Measurements from ENCODE around the gene C16orf78. TPM values are rescaled to one million over a fixed set of nuclear protein-coding genes. Genes with fewer than 3 reads are reported as not detected.

Gene C16orf78, protein sequence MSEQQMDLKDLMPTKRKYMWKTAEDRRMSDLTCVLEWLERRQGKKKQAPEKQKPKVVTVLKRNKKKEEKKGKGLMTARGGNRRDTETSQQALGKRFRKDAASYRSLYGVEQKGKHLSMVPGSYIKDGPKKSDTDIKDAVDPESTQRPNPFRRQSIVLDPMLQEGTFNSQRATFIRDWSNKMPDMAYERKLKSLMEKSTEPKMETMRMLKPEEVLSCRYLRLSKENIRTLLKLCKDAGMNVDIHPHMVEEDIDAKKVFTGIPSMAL
- total RNA-seq: not detected

DNA sequence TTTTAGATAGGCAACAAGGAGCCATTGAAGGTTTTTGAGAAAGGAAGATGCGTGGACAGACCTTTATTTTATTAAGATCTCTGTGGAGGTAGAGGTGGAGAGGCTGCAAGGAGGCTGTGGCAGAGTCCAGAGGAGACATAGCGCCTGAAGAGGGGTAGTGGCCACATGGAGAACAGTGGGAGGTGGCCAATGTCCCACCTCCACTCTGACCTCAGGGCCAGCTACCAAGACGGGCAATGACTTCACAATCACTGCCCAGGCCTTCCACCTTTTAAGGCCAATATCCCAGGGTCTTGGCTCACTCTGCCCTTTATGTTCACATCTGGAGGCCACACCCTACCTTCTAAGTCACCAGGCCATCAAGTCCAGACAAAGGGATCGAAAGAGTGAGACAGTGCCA lies at the start of gene C16orf78:
TSS of gene C16orf78 (plus strand) at position 301 of the 400 bp plus-strand sequence. CDS start 136 bp downstream, outside the sequence.
- no peak for ATAC-seq (replicated peaks)
- Mint-ChIP-seq H3K36me3 (ENCODE audit: low read depth) (no peaks in the 10 kb centered on the region), H3K27me3 (peaks cover 7% of the 10 kb centered on the region), H3K27ac (no peak within 1 kb of the TSS), H3K4me3 (no peak within 1 kb of the TSS), H3K4me1 (no peaks in the 10 kb centered on the region), H3K9me3 (peaks cover 7% of the 10 kb centered on the region)

DNA sequence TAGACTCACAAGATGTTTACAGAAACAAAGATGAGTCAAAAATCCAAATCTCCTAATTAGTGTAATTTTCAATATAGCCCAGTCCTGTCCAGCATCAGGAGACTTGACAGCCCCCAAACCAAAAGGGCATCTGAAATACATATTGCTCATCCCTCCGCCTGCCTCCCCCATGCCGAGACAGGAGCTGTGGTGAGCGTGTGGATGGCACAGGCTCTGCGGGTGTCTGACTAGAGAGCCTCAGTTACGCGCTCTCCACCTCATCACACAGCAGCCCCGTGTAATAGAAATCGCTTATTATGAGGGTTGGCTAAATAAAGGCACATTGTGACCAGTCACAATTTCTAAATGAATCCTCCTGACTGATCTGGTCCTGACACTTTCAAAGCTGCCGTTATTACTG lies 48.9 kb upstream of the C16orf78 start:
- H3K27me3 Mint-ChIP-seq: peaks cover 3% of the 10 kb centered on the region
- H3K36me3 Mint-ChIP-seq (ENCODE audit: low read depth): no peaks in the 10 kb centered on the region

DNA sequence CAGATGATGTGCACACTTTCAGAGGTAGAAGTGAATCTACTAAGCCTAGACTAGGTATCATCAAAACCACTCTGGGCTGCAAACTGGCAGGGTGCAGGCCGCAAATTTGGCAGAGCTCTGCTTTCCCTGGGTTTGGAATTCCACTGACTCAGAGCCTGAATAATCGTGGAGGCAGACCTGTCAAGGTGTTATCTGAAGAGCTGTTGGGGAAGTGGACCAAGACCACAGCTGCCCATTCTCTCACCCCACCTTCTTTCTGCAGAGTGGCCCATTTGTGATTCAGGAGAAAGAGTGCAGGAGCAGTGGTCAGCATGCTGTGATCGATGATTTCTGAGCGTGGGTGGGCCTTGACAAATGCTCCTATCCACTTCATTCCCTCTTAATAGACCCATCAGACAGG lies 46.1 kb upstream of the C16orf78 start:
- ATAC-seq (replicated peaks): no peak
- no peak overlapping the region for H3K27ac Mint-ChIP-seq

More for the DNA sequence above, 48.9 kb upstream of the C16orf78 start:
- ATAC-seq (replicated peaks): no peak
- H3K4me1 Mint-ChIP-seq: no peaks in the 10 kb centered on the region
- H3K27ac Mint-ChIP-seq: no peak overlapping the region
- H3K4me3 Mint-ChIP-seq: no peak overlapping the region
- H3K9me3 Mint-ChIP-seq: no peaks in the 10 kb centered on the region

DNA sequence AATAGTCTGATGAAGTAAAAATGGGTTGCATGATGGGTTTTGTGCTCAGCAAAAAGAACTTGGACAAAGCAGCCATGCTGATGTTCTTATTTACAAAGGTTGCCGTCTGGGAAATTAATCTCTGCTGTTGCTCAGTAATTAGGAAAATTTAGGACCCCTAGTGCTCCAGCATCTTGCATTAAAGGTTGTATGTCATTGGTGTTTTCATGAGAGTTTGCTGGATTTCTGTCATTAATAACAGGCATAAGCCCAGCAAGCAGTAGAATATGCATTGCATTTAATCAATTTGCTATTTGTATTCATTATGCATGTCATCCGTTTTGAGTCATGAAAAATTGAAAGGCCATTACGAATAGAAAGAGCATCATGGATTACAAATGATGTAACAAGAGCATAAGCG lies 45.3 kb upstream of the C16orf78 start:
- H3K4me3 Mint-ChIP-seq: no peak overlapping the region
- H3K36me3 Mint-ChIP-seq (ENCODE audit: low read depth): no peaks in the 10 kb centered on the region
- no peaks in the 10 kb centered on the region for H3K9me3 Mint-ChIP-seq
- H3K27ac Mint-ChIP-seq: no peak overlapping the region
- H3K27me3 Mint-ChIP-seq: peaks cover 3% of the 10 kb centered on the region
- no peaks in the 10 kb centered on the region for H3K4me1 Mint-ChIP-seq
- ATAC-seq (replicated peaks): no peak

More for the DNA sequence above, 46.1 kb upstream of the C16orf78 start:
- Mint-ChIP-seq H3K4me1 (no peaks in the 10 kb centered on the region), H3K27me3 (peaks cover 3% of the 10 kb centered on the region), H3K9me3 (no peaks in the 10 kb centered on the region), H3K36me3 (ENCODE audit: low read depth) (no peaks in the 10 kb centered on the region), H3K4me3 (no peak overlapping the region)

DNA sequence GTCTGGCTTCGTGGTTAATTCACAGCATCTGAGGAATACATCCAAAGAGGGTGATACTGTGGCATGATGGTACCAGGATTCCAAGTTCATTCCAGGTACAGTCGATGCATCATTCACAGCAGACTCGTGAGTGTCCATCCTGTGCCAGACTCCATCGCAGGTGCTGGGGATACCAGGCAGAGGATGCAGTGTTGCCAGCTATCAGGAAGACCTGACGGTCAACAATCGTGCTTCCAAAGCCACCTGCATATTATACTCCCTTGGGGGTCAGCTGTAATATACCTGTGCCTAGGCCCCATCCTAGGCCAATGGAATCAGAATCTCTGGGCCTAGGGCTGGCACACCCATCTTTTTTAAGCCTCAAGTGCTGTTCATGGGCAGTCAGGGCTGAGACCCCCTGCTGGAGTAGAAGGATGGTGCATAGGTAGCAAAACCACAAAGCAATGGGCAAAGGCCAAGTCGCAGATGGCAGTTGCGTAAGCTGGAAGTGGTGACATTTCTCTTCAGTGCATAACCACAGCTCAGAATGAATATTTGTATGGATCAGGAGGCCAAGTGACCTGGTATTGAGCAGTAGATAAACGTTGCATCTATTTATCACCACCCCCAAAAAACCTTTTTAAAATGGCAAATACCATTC lies 42.9 kb upstream of the C16orf78 start:
- no peaks in the 10 kb centered on the region for H3K27me3 Mint-ChIP-seq
- H3K27ac Mint-ChIP-seq: no peak overlapping the region
- H3K4me1 Mint-ChIP-seq: no peaks in the 10 kb centered on the region
- no peak overlapping the region for H3K4me3 Mint-ChIP-seq
- no peak for ATAC-seq (replicated peaks)
- H3K9me3 Mint-ChIP-seq: no peaks in the 10 kb centered on the region
- no peaks in the 10 kb centered on the region for H3K36me3 Mint-ChIP-seq (ENCODE audit: low read depth)

DNA sequence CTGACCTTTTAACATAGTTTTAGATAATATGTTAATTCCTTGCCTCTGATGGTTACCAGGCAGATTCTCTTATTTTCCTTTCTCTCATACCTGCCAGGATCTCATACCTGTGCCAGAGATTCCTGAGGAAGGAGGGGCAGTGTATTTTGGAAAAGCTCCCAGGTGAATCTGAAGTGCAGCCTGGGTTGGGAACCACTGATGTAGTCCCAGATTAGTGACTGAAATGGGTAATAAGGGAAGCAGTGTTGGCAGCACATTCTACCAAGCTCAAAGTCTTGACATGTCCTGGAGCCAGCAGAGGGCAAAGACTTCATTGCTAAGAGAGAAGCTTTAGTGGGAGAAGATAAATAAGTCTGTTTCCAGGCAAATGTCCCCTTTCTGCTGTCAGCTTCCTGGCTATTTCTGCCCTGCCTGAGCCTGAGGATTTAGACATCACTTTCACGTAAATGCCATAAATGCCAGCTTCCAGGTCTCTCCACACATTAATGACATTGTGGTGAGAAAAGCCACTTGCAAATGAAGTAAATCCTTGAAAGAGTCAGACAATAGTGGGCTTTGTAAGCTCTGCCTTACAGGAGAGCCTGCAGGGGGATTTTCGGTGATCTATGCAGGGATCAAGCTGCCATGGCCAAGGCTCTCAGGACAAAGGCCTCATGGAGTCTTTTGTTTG lies 40.9 kb upstream of the C16orf78 start:
- Mint-ChIP-seq H3K4me1 (no peaks in the 10 kb centered on the region), H3K27ac (no peak overlapping the region), H3K9me3 (no peaks in the 10 kb centered on the region), H3K36me3 (ENCODE audit: low read depth) (no peaks in the 10 kb centered on the region), H3K4me3 (no peak overlapping the region), H3K27me3 (peaks cover 13% of the 10 kb centered on the region)
- ATAC-seq (replicated peaks): no peak

DNA sequence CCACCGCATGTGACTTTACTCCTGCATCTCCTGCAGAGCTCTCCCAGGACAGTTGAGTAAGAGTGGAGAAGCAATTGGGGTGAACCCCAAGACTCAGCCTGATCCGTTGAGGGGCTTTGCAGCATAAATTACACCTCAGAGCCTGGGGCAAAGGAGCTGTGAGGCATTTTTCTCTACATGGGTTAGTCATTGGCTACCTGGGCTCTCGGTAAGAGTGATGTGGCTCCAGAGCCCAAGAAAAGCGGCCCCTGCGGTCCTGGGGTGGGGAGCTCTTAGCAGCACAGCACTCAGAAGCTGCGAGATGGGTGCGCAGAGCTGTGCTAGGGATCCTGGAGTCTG lies 40.4 kb upstream of the C16orf78 start:
- ATAC-seq (replicated peaks): no peak
- Mint-ChIP-seq H3K27ac (no peak overlapping the region), H3K4me3 (no peak overlapping the region), H3K27me3 (peaks cover 14% of the 10 kb centered on the region), H3K4me1 (no peaks in the 10 kb centered on the region), H3K36me3 (ENCODE audit: low read depth) (no peaks in the 10 kb centered on the region), H3K9me3 (no peaks in the 10 kb centered on the region)

DNA sequence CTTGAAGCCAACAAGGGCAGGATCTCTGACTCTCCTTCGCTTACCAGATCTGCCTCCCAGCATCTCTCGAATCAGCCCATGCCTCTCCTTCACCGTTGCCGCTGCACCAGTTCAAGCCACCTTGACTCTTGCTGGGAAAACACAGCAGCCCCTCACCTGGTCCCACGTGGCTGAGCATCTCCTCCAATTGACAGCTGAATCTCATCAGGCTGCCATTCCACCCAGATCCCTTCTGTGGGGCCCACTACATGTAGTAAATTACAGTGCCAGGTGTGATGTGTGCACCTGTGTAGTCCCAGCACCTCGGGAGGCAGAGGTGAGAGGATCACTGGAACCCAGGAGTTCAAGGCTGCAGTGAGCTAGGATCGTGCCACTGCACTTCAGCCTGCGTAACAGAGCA lies 37.8 kb upstream of the C16orf78 start:
- H3K4me3 Mint-ChIP-seq: no peak overlapping the region
- H3K27me3 Mint-ChIP-seq: peaks cover 32% of the 10 kb centered on the region
- ATAC-seq (replicated peaks): no peak
- no peak overlapping the region for H3K27ac Mint-ChIP-seq
- H3K9me3 Mint-ChIP-seq: no peaks in the 10 kb centered on the region
- H3K4me1 Mint-ChIP-seq: no peaks in the 10 kb centered on the region
- no peaks in the 10 kb centered on the region for H3K36me3 Mint-ChIP-seq (ENCODE audit: low read depth)

DNA sequence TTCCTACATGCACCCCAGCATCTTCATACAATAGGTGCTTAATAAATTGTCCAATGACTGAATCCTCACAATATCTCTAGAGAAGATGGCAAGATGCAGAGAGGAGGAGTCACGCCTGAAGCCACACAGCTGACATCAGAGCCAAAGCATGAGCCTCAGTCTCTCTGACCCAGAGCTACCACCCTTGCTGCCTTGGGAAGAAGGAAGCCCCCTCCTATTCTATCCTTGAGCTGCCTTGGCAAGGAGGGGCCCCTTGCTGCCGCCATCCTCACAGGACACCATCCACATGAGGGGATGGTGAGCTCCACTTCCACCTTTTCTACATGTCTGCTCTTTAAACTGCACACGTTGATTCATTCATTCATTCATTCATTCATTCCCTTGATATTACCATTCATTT lies 37.0 kb upstream of the C16orf78 start:
- Mint-ChIP-seq H3K27me3 (peaks cover 33% of the 10 kb centered on the region), H3K9me3 (no peaks in the 10 kb centered on the region), H3K4me3 (no peak overlapping the region), H3K36me3 (ENCODE audit: low read depth) (no peaks in the 10 kb centered on the region), H3K4me1 (no peaks in the 10 kb centered on the region), H3K27ac (no peak overlapping the region)
- ATAC-seq (replicated peaks): no peak

DNA sequence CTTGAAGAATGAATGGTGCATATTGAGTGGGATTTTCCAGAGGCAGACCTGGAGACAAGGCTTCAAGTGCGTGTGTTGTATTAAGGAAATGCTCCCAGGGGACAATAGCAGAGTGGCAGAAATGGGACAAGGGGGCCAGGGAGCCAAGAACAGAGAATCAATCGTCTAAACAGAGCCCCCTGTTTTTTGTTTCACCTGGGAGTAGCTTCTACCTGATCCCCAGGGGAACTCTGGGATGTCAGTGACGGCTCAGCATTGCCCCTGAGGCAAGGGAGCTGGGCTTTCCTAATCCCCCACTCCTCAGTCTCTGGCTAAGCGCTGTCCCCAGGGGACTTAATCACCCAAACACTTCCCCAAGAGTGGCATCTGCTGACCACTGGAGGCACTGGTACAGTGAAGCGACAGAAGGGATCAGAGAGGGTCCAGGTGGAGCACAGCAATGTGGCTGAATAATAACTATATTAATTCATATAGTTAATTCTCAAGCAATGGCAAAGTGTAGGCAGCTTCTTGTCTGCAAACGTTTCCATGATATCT lies 35.7 kb upstream of the C16orf78 start:
- H3K4me3 Mint-ChIP-seq: no peak overlapping the region
- no peak for ATAC-seq (replicated peaks)
- peaks cover 33% of the 10 kb centered on the region for H3K27me3 Mint-ChIP-seq
- H3K27ac Mint-ChIP-seq: no peak overlapping the region
- H3K9me3 Mint-ChIP-seq: no peaks in the 10 kb centered on the region
- H3K36me3 Mint-ChIP-seq (ENCODE audit: low read depth): no peaks in the 10 kb centered on the region
- H3K4me1 Mint-ChIP-seq: no peaks in the 10 kb centered on the region

DNA sequence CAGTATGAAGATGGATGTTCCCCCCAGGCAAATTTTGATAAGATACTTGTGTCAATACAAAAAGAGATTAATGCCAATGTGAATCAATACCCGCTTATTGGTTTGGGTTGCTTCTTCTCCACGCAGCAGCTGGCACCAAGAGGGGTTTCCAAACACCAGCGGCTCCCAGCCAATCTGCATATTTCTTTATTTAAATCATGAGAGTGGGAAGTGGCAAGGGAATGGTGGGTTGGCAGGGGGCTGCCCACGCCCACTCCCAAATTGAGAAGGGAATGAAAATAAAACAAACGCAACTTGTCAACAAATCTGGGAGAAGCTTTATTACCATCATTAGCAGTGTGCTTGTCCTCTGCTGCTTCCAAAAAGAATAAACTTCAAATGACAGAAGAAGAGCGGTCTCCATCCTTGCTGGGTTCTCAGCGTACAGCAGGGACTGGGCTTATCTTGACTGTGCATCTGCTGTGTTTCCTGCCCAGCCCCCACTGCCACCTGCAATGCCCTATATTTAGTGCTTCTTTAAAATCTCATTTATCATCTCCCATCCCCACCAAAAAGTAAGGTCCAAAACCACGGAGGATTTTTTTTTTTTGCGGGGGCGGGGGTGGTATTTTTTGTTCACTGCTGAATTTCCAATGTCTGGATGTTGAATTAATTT lies 34.9 kb upstream of the C16orf78 start:
- no peak overlapping the region for H3K4me3 Mint-ChIP-seq
- H3K27me3 Mint-ChIP-seq: peaks cover 33% of the 10 kb centered on the region
- no peak overlapping the region for H3K27ac Mint-ChIP-seq
- H3K9me3 Mint-ChIP-seq: no peaks in the 10 kb centered on the region
- no peaks in the 10 kb centered on the region for H3K36me3 Mint-ChIP-seq (ENCODE audit: low read depth)
- H3K4me1 Mint-ChIP-seq: no peaks in the 10 kb centered on the region
- ATAC-seq (replicated peaks): no peak

DNA sequence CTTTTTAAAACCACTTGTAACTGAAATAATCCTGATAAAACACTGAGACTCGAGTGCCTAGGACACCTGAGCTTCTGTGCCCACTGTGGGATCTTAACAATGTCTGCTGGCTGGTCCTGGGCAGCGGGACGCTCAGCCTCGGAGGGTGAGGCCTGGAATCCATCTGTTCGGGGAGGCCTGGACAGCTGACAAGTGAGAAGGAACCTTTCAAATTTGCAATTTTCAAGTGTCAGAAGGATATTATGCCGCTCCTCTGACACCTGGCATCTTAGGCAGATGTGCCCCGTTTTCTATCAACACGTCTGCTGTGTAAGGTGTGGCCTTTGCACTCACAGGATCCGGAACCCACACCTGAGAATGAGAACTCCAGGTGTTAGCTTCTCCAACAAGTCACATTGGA lies 33.1 kb upstream of the C16orf78 start:
- Mint-ChIP-seq H3K27ac (no peak overlapping the region), H3K9me3 (no peaks in the 10 kb centered on the region), H3K27me3 (peaks cover 33% of the 10 kb centered on the region), H3K4me1 (no peaks in the 10 kb centered on the region), H3K36me3 (ENCODE audit: low read depth) (no peaks in the 10 kb centered on the region), H3K4me3 (no peak overlapping the region)
- ATAC-seq (replicated peaks): no peak

DNA sequence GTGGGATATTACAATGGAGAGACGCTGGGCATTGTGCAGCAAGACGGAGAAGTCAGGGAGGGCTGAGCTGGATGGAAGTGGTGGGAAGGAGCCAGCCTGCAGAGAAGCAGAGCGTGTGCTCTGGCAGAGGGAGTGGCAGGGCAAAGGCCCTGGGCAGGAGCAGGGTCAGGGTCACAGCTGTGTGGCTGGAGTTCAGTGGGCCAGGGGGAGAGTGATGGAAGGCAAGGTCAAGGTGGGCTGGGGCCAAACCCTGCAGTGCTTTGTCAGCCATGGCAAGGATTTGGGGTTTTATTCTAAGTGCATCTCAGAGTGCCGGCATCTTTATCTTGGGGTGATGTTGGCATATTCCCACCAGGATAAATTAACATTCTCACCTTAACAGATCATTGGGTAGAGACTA lies 31.9 kb upstream of the C16orf78 start:
- Mint-ChIP-seq H3K27me3 (peaks cover 28% of the 10 kb centered on the region), H3K27ac (no peak overlapping the region), H3K36me3 (ENCODE audit: low read depth) (no peaks in the 10 kb centered on the region), H3K4me3 (no peak overlapping the region), H3K9me3 (no peaks in the 10 kb centered on the region), H3K4me1 (no peaks in the 10 kb centered on the region)
- ATAC-seq (replicated peaks): no peak

DNA sequence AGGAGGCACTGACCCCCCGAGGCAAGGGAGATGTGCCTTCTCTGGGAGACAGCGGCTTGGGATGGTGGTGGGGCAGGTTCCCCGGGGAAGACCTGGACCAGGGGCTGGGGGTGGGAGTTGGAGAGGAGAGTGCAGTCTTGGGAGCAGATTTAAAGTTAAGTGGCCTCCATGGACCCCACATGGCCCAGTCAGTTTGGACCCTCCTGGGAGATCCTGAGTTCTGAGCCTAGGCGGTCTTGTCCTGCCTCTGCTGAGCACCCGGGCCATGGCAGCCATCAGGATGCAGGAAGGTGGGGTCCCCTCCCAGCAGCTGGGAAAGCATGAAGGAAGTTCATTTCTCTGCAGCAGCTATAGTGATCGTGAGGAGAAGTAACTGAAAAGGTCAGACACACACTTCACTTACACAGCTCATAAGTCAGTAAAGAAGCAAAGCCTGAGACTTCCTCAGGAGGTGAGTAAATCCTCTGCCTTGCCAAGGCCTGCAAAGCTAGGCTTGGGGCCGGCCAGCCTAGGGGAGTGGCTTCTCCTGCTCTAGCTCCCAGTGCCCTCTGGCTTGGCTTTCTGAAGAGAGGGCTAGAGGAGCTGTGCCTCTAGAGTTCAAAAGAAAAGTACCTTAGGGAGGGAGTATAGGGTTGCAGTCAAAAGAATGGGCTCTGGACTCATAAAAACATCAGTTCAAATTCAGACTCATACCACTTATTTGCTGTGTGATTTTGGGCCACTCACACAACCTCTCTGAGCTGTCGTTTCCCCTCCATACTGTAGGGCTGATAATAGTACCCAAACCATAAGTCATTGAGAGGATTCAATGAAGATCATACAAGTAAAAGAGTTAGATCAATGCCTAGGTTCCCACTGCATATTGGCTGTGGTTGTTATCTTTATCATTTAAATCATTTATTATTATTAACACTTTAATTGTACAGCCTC lies 31.0 kb upstream of the C16orf78 start:
- no peaks in the 10 kb centered on the region for H3K36me3 Mint-ChIP-seq (ENCODE audit: low read depth)
- H3K4me1 Mint-ChIP-seq: no peaks in the 10 kb centered on the region
- no peak for ATAC-seq (replicated peaks)
- peaks cover 22% of the 10 kb centered on the region for H3K27me3 Mint-ChIP-seq
- no peak overlapping the region for H3K27ac Mint-ChIP-seq
- no peak overlapping the region for H3K4me3 Mint-ChIP-seq
- no peaks in the 10 kb centered on the region for H3K9me3 Mint-ChIP-seq

Data from activated T-helper 17 cell treated with anti-CD3 and anti-CD28 coated beads, Interleukin-2, amount 50 U/mL, for 72 hours (primary cell).